Measurements from ENCODE around the gene SEMA3D.
"Not testable (repeated sequence)": the region's sequence is repeated elsewhere in the genome, so short reads cannot be mapped to it uniquely, and the experiment has no call there.

Gene SEMA3D

GRCh38 chr7:85030893-85031292, 156.0 kb downstream of the SEMA3D start:
- DNase-seq (ENCODE audit: low spot score): peak; percentile 49

- peak; percentile 12 for DNase-seq (ENCODE audit: low spot score)
Observed at GRCh38 chr7:85025312-85025756, 161.5 kb downstream of the SEMA3D start.

- no peak for DNase-seq (ENCODE audit: low spot score)
Observed at GRCh38 chr7:85023916-85024315, 162.9 kb downstream of the SEMA3D start.

GRCh38 chr7:85023066-85023712, 163.7 kb downstream of the SEMA3D start:
- DNase-seq (ENCODE audit: low spot score): peak; percentile 45

- DNase-seq (ENCODE audit: low spot score): no peak
Observed at GRCh38 chr7:85022064-85022697, 164.7 kb downstream of the SEMA3D start.

- DNase-seq (ENCODE audit: low spot score): peak; percentile 18
Observed at GRCh38 chr7:85021101-85021704, 165.7 kb downstream of the SEMA3D start.

GRCh38 chr7:85019778-85020177, 167.1 kb downstream of the SEMA3D start:
- DNase-seq (ENCODE audit: low spot score): no peak

GRCh38 chr7:85019176-85019575, 167.7 kb downstream of the SEMA3D start:
- DNase-seq (ENCODE audit: low spot score): no peak

GRCh38 chr7:85018498-85018897, 168.4 kb downstream of the SEMA3D start:
- no peak for DNase-seq (ENCODE audit: low spot score)

- no peak for DNase-seq (ENCODE audit: low spot score)
Observed at GRCh38 chr7:85016286-85016685, 170.6 kb downstream of the SEMA3D start.

GRCh38 chr7:85014936-85015660, 171.8 kb downstream of the SEMA3D start:
- DNase-seq (ENCODE audit: low spot score): no peak

- no peak for DNase-seq (ENCODE audit: low spot score)
Observed at GRCh38 chr7:85011127-85011526, 175.7 kb downstream of the SEMA3D start.

GRCh38 chr7:85010306-85010705, 176.6 kb downstream of the SEMA3D start:
- DNase-seq (ENCODE audit: low spot score): no peak

GRCh38 chr7:85006754-85007153, 180.1 kb downstream of the SEMA3D start:
- DNase-seq (ENCODE audit: low spot score): no peak

- DNase-seq (ENCODE audit: low spot score): no peak
Observed at GRCh38 chr7:85004402-85004801, 182.5 kb downstream of the SEMA3D start.

- DNase-seq (ENCODE audit: low spot score): no peak
Observed at GRCh38 chr7:85001495-85002345, 185.1 kb downstream of the SEMA3D start.

- no peak for DNase-seq (ENCODE audit: low spot score)
Observed at GRCh38 chr7:85000735-85001350, 186.0 kb downstream of the SEMA3D start.

GRCh38 chr7:84999450-84999849, 187.4 kb downstream of the SEMA3D start:
- DNase-seq (ENCODE audit: low spot score): no peak

- DNase-seq (ENCODE audit: low spot score): no peak
Observed at GRCh38 chr7:84998665-84999064, 188.2 kb downstream of the SEMA3D start.

GRCh38 chr7:84997626-84998025, 189.2 kb downstream of the SEMA3D start:
- no peak for DNase-seq (ENCODE audit: low spot score)

GRCh38 chr7:84992954-84993353, 193.9 kb downstream of the SEMA3D start:
- not testable (repeated sequence) for DNase-seq (ENCODE audit: low spot score)

Measured in kidney tubule cell (primary cell).